Vagina (tissue), 2 donors: ENCODE measurements around the gene MFF. TPM values are rescaled to one million over a fixed set of nuclear protein-coding genes. Genes with fewer than 3 reads are reported as not detected.

Source experiments
- DNase-seq, 2 donors: peaks; one replicate each; pipeline ENCODE4 v3.0.0-alpha.2; 2017; ENCODE audit errors: extremely low spot score in 2 of 2
- H3K27ac ChIP-seq: fragments of 200-600 bp; sonication (generic); one replicate; pipeline ENCODE4 v1.5.1; 2019
- H3K27me3 ChIP-seq: fragments of 200-600 bp; sonication (generic); one replicate; pipeline ENCODE4 v1.5.1; 2019
- H3K36me3 ChIP-seq, 2 donors: fragments of 200-600 bp; sonication (generic); one replicate each; pipeline ENCODE4 v1.5.1; 2017 to 2019
- H3K4me1 ChIP-seq: fragments of 200-600 bp; sonication (generic); one replicate; pipeline ENCODE4 v1.5.1; 2019
- H3K4me3 ChIP-seq, 2 donors: fragments of 200-600 bp; sonication (generic); 1 replicate in 1 of 2; 2 replicates in 1 of 2; pipeline ENCODE4 v1.5.1; 2016 to 2019
- H3K9me3 ChIP-seq: fragments of 200-600 bp; sonication (generic); one replicate; pipeline ENCODE4 v1.5.1; 2019
- CTCF ChIP-seq, 3 experiments: fragments of 450-650 bp in 2 of 3; fragments of 200-600 bp in 1 of 3; sonication (generic) in 1 of 3; IDR thresholded peaks; one replicate each; pipeline ENCODE4 v1.5.1; 2017 to 2019; ENCODE audit warnings: antibody characterized with exemption in 3 of 3, mild to moderate bottlenecking in 2 of 3, moderate library complexity in 2 of 3
- POLR2A ChIP-seq, 2 donors: fragments of 450-650 bp; IDR thresholded peaks; one replicate each; pipeline ENCODE4 v1.6.1; 2017; ENCODE audit warnings: antibody characterized with exemption in 2 of 2, mild to moderate bottlenecking in 2 of 2, moderate library complexity in 2 of 2
- POLR2AphosphoS5 ChIP-seq, 2 donors: sonication (generic); formaldehyde crosslinking; IDR thresholded peaks; one replicate each; pipeline ENCODE4 v1.9.0; 2017; ENCODE audit warnings: antibody characterized with exemption in 2 of 2, mild to moderate bottlenecking in 2 of 2, low read depth in 1 of 2; ENCODE audit not compliant: insufficient read depth in 1 of 2
- intact Hi-C: fragments of 100-400 bp; cut with DNase I; formaldehyde crosslinking; loops from one replicate; pipeline ENCODE4 v1.15.1; 2023
- total RNA-seq: library from RNA; depleted of rRNA; stranded (reverse); fragments of >200 nt; gene quantifications from one replicate; pipeline ENCODE4 v1.2.3, GENCODE V29; 2016

MFF gene
- total RNA-seq, 1 donor from 2014 or later: 109 TPM

DNA sequence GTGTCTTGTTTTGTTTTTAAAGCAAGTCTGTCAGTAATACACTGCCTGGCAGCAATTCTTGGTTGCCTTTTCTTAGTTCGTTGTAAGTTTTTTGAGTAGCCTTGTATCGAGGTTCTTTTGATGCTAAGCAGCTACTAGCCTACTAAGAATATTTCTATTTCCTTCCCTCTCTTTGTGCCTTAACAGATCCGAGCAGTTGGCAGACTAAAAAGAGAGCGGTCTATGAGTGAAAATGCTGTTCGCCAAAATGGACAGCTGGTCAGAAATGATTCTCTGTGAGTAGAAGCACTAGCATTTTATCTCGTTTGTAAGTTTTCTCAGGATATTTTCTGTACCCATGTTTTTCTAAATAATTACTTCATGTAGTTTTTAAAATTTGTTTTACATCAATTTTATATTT lies 15.1 kb downstream of the MFF start:
- H3K4me1 ChIP-seq: no peaks in the 10 kb centered on the region
- no peaks in the 10 kb centered on the region for H3K9me3 ChIP-seq
- TF ChIP-seq POLR2A (IDR thresholded peaks at IDR 0.05) (no peak), POLR2AphosphoS5 (IDR thresholded peaks at IDR 0.05; ENCODE audit: insufficient read depth in 1 of 2, low read depth in 1 of 2) (no peak), CTCF (IDR thresholded peaks at IDR 0.05) (no peak)
- H3K4me3 ChIP-seq: no peak overlapping the region
- H3K27ac ChIP-seq: no peak overlapping the region
- peaks cover 0 to 27% of the 10 kb centered on the region in 2 donors for H3K36me3 ChIP-seq
- no peaks in the 10 kb centered on the region for H3K27me3 ChIP-seq
- DNase-seq: no peak
- intact Hi-C loops: no loop called here

DNA sequence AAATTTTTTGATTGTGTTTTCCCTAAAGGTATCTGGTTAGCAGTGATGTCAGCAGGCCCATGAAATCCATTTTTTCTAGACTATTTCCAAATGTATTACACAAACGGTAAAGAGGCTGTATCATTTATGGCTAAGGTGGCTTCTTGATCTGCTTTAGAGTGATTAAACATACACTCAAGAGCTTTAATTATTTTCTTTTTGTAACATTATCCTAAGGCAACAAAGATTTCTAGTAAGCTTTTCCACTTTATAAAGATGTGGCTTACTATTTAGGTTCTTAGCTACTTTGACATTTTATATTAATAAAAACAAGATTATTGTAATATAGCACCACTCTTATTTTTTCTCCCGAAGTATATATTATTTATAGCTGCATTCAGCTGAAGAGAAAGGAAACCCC lies 16.5 kb downstream of the MFF start:
- intact Hi-C loops: no loop called here
- peaks cover 0 to 23% of the 10 kb centered on the region in 2 donors for H3K36me3 ChIP-seq
- TF ChIP-seq CTCF (IDR thresholded peaks at IDR 0.05): no peak
- TF ChIP-seq POLR2A (IDR thresholded peaks at IDR 0.05): no peak
- TF ChIP-seq POLR2AphosphoS5 (IDR thresholded peaks at IDR 0.05; ENCODE audit: insufficient read depth in 1 of 2, low read depth in 1 of 2): no peak
- H3K4me3 ChIP-seq: no peak overlapping the region
- H3K4me1 ChIP-seq: no peaks in the 10 kb centered on the region
- no peaks in the 10 kb centered on the region for H3K27me3 ChIP-seq
- no peak overlapping the region for H3K27ac ChIP-seq
- no peaks in the 10 kb centered on the region for H3K9me3 ChIP-seq
- DNase-seq: no peak

- Histone ChIP-seq H3K27ac (no peak overlapping the region), H3K9me3 (no peaks in the 10 kb centered on the region), H3K4me3 (no peak overlapping the region), H3K4me1 (no peaks in the 10 kb centered on the region), H3K27me3 (no peaks in the 10 kb centered on the region), H3K36me3 (peaks cover 0 to 27% of the 10 kb centered on the region in 2 donors)
- TF ChIP-seq POLR2AphosphoS5 (IDR thresholded peaks at IDR 0.05; ENCODE audit: insufficient read depth in 1 of 2, low read depth in 1 of 2): no peak
- no peak for TF ChIP-seq POLR2A (IDR thresholded peaks at IDR 0.05)
- TF ChIP-seq CTCF (IDR thresholded peaks at IDR 0.05): no peak
- intact Hi-C loops: no loop called here
- DNase-seq: no peak
These were observed 19.2 kb downstream of the MFF start for GRCh38 chr2:227344231-227344630.

GRCh38 chr2:227347117-227347516 lies 22.1 kb downstream of the MFF start:
- Histone ChIP-seq H3K36me3 (peaks cover 0 to 15% of the 10 kb centered on the region in 2 donors), H3K27me3 (no peaks in the 10 kb centered on the region), H3K4me3 (no peak overlapping the region), H3K4me1 (no peaks in the 10 kb centered on the region), H3K27ac (no peak overlapping the region), H3K9me3 (no peaks in the 10 kb centered on the region)
- intact Hi-C loops: no loop called here
- DNase-seq: no peak
- TF ChIP-seq POLR2A (IDR thresholded peaks at IDR 0.05): no peak
- TF ChIP-seq CTCF (IDR thresholded peaks at IDR 0.05): no peak
- TF ChIP-seq POLR2AphosphoS5 (IDR thresholded peaks at IDR 0.05; ENCODE audit: insufficient read depth in 1 of 2, low read depth in 1 of 2): no peak

DNA sequence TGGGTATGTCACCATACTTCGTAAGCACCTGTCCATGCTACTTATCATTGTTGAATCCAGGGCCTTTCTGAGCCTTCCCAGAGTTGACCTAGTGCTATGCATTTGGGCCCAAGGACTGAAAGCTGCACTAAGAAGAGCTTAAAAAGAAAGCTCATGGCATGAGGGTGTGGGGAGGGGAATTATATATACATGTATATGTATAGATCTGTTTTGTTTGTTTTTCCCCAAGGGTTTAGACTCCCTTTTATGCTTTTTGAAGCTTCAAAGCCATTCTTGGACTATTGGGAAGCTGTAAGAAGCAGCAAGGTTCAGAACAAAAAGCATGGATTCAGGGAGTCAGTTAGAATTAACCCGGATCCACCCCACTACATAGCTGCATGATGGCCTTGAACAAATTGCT lies 23.3 kb downstream of the MFF start:
- Histone ChIP-seq H3K9me3 (no peaks in the 10 kb centered on the region), H3K36me3 (peaks cover 0 to 6% of the 10 kb centered on the region in 2 donors), H3K27ac (no peak overlapping the region), H3K4me1 (no peaks in the 10 kb centered on the region), H3K4me3 (no peak overlapping the region), H3K27me3 (no peaks in the 10 kb centered on the region)
- DNase-seq: no peak
- TF ChIP-seq POLR2AphosphoS5 (IDR thresholded peaks at IDR 0.05; ENCODE audit: insufficient read depth in 1 of 2, low read depth in 1 of 2) (no peak), POLR2A (IDR thresholded peaks at IDR 0.05) (no peak), CTCF (IDR thresholded peaks at IDR 0.05) (no peak)
- intact Hi-C loops: no loop called here
